ENCODE measurements around the gene ZDHHC24.

DNA sequence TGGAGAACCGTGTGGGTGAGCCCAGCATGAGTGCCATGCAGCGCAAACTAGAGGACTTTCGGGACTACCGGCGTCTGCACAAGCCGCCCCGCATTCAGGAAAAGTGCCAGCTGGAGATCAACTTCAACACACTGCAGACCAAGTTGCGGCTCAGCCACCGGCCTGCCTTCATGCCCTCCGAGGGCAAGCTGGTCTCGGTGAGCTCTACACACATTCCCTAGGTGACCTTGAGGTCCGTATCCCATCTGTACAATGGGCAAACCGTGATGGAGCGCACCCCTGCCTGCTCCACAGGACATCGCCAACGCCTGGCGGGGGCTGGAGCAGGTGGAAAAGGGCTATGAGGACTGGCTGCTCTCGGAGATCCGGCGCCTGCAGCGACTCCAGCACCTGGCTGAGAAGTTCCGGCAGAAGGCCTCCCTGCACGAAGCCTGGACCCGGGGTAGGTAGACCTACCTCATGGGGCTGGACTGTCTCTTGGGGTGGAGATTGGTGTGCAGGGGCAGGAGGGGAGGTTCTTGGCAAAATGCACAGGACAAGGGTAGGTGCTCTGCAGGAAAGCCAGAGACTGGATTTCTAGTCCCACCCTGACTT is 12.0 kb upstream of the ZDHHC24 start:
- TF ChIP-seq EZH2 (IDR thresholded peaks at IDR 0.05; ENCODE audit: borderline replicate concordance, control insufficient read depth, low read depth, low read length): no peak
- TF ChIP-seq POLR2AphosphoS5 (IDR thresholded peaks at IDR 0.05; ENCODE audit: low read length): no peak

Measured in GM12878 (cell line).